A549 (cell line): ENCODE data around the gene NCOA3.

Experiments
- CEBPB ChIP-seq, 2 experiments: fragments of >200 bp in 1 of 2; sonication (Bioruptor Twin) in 1 of 2; formaldehyde crosslinking in 1 of 2; IDR thresholded peaks; 2 replicates each; pipeline ENCODE4 v1.6.1; 2012 to 2016
- CTCF ChIP-seq: fragments of >200 bp; sonication (Bioruptor Twin); formaldehyde crosslinking; IDR thresholded peaks from 3 replicates; pipeline ENCODE4 v1.5.1; 2016
- EHMT2 ChIP-seq: fragments of 200-600 bp; sonication (generic); IDR thresholded peaks from 2 replicates; pipeline ENCODE4 v1.6.1; 2016; ENCODE audit warnings: antibody characterized with exemption, low read depth, mild to moderate bottlenecking, moderate library complexity
- ESRRA ChIP-seq: fragments of 150-350 bp; IDR thresholded peaks from 2 replicates; pipeline ENCODE4 v1.6.1; 2014; ENCODE audit warnings: mild to moderate bottlenecking, low read length, borderline replicate concordance
- JUN ChIP-seq, 2 experiments: fragments of >200 bp; sonication (Bioruptor Twin); formaldehyde crosslinking; IDR thresholded peaks; 2 replicates in 1 of 2; 3 replicates in 1 of 2; pipeline ENCODE4 v1.6.1; 2016 to 2017
- NPAS2 ChIP-seq: fragments of 250-450 bp; sonication (Bioruptor Pico); IDR thresholded peaks from 2 replicates; pipeline ENCODE4 v1.8.0; 2022; ENCODE audit warnings: mild to moderate bottlenecking, moderate library complexity, borderline replicate concordance
- POLR2A ChIP-seq: IDR thresholded peaks from 2 replicates; pipeline ENCODE4 v1.6.1; 2012; ENCODE audit warnings: mild to moderate bottlenecking, low read length
- RAD21 ChIP-seq, 2 experiments: fragments of >200 bp in 1 of 2; sonication (Bioruptor Twin) in 1 of 2; formaldehyde crosslinking in 1 of 2; IDR thresholded peaks in 1 of 2; conservative IDR thresholded peaks in 1 of 2; 2 replicates in 1 of 2; 3 replicates in 1 of 2; pipeline ENCODE4 v1.6.1; 2012 to 2018; ENCODE audit warnings: inconsistent platforms in 1 of 2
- REST ChIP-seq: fragments of 200-600 bp; sonication (generic); IDR thresholded peaks from 2 replicates; pipeline ENCODE4 v1.6.1; 2016; ENCODE audit warnings: antibody characterized with exemption, mild to moderate bottlenecking, moderate library complexity
- RNF2 ChIP-seq: fragments of 200-600 bp; sonication (generic); IDR thresholded peaks from 2 replicates; pipeline ENCODE4 v1.6.1; 2016; ENCODE audit warnings: low read depth, mild to moderate bottlenecking, antibody characterized with exemption, moderate library complexity, borderline replicate concordance

GRCh38 chr20:47464380-47465101 is 37.1 kb upstream of the NCOA3 start:
- TF ChIP-seq POLR2A = no peak
- TF ChIP-seq CTCF = no peak; the same call in 1 of the 3 replicates
- TF ChIP-seq ESRRA = no peak
- TF ChIP-seq REST = no peak
- TF ChIP-seq CEBPB (IDR thresholded peaks at IDR 0.05) = peak; percentile 99 to 100
- TF ChIP-seq RAD21 (conservative IDR thresholded peaks at IDR 0.05 in 1 of 2, IDR thresholded peaks at IDR 0.05 in 1 of 2) = peak; percentile 71 to 83
- no peak for TF ChIP-seq EHMT2
- peak; percentile 98 to 99 for TF ChIP-seq JUN (IDR thresholded peaks at IDR 0.05)
- no peak for TF ChIP-seq NPAS2 (CRISPR knock-in tag)
- no peak for TF ChIP-seq RNF2
